Activated CD4-positive, alpha-beta memory T cell treated with anti-CD3 and anti-CD28 coated beads for 36 hours (primary cell): ENCODE data around the gene SGMS1. TPM values are rescaled to one million over a fixed set of nuclear protein-coding genes. Genes with fewer than 3 reads are reported as not detected.
A peak's percentile ranks its signal among the peaks of the same experiment; 100 is the strongest.

Source experiments
- CTCF ChIA-PET: fragments of 350-600 bp; sonication (Branson Sonifier 250); formaldehyde crosslinking; loops from one replicate; lab custom pipeline; 2021; ENCODE audit warnings: antibody characterized with exemption, inconsistent platforms; lab: Charles Lee
- POLR2A ChIA-PET: fragments of 350-600 bp; sonication (Branson Sonifier 250); formaldehyde crosslinking; loops from one replicate; lab custom pipeline; 2021; ENCODE audit warnings: antibody characterized with exemption; lab: Charles Lee
- DNase-seq: peaks from one replicate; pipeline ENCODE4 v3.0.0-alpha.2; 2020
- H3K27ac Mint-ChIP-seq: one replicate; pipeline ENCODE4 v1.8.0; 2021; ENCODE audit warnings: mixed read lengths
- H3K27me3 Mint-ChIP-seq: one replicate; pipeline ENCODE4 v1.8.0; 2021; ENCODE audit warnings: mixed read lengths
- H3K36me3 Mint-ChIP-seq: one replicate; pipeline ENCODE4 v1.8.0; 2021; ENCODE audit warnings: mixed read lengths
- H3K4me1 Mint-ChIP-seq: one replicate; pipeline ENCODE4 v1.8.0; 2021; ENCODE audit warnings: low read depth, mixed read lengths
- H3K4me3 Mint-ChIP-seq: one replicate; pipeline ENCODE4 v1.8.0; 2021; ENCODE audit warnings: mild to moderate bottlenecking, mixed read lengths
- H3K9me3 Mint-ChIP-seq: one replicate; pipeline ENCODE4 v1.8.0; 2021; ENCODE audit warnings: mixed read lengths
- intact Hi-C: fragments of 100-400 bp; cut with micrococcal nuclease; formaldehyde crosslinking; loops from one replicate; pipeline ENCODE4 v1.15.1; 2023
- total RNA-seq, 2 experiments: library from RNA; stranded (reverse); gene quantifications; one replicate each; pipeline ENCODE4 v1.2.3, GENCODE V29; 2021

SGMS1 gene
- total RNA-seq, 2 experiments from 2014 or later = 6.8 to 7.2 TPM

DNA sequence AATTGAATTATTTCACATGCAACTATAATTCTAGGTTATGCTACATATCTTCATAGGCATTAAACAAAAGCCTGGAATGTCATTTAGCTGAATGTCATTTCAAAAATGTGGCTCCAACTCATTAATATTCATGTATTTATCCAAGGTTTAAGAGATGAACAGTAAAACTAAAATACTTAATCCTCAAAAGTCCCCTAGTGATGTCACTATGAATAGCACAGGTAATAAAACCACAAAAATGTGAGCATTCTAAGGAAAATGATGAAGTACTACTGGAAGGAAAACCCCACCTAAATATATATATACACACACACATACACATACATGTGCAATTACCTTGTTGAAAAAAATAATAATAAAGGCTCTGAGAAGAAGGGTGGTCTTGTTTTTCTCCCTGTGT, 218.0 kb downstream of the SGMS1 start:
- Mint-ChIP-seq H3K27ac (no peak overlapping the region), H3K27me3 (no peaks in the 10 kb centered on the region), H3K4me1 (peaks cover 10% of the 10 kb centered on the region), H3K9me3 (peaks cover 11% of the 10 kb centered on the region), H3K4me3 (no peak overlapping the region), H3K36me3 (peaks cover 14% of the 10 kb centered on the region)
- no peak for DNase-seq
- ChIA-PET POLR2A (no interaction called here), CTCF (no interaction called here)
- intact Hi-C loops = no loop called here

DNA sequence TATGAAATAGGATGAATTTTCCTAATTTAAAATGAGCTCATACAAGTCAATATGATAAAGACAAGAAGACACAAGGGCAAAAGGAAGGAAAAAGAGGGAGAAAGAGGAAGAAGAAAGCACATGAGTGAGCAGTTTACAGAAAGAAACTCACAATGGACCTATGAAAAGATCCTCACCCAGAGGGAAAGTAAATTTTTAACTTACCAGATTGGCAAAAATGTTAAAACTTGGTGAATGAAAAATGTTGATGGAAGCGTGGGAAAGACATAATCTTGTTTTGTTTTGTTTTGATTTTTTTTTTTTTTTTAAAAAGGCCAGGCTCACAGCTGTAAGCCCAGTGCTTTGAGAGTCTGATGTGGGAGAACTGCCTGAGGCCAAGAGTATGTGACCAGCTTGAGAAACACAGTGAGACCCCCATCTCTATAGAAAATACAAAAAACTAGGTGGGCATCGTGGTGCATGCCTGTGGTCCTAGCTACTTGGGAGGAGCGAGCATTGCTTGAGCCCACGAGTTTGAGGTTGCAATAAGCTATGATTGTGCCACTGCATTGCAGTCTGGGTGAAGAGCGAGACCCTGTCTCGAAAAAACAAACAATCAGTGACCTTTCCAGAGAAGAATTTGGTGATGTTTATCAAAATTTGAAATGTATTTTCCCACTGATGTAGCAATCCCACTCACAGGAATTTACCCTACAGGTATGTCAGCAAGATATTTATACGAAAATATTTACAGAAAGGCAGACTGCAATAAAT, 219.6 kb downstream of the SGMS1 start:
- no peak overlapping the region for H3K27ac Mint-ChIP-seq
- peaks cover 4% of the 10 kb centered on the region for H3K4me1 Mint-ChIP-seq
- intact Hi-C loops = no loop called here
- CTCF ChIA-PET = no interaction called here
- POLR2A ChIA-PET = no interaction called here
- no peak for DNase-seq
- peaks cover 11% of the 10 kb centered on the region for H3K9me3 Mint-ChIP-seq
- H3K27me3 Mint-ChIP-seq = no peaks in the 10 kb centered on the region
- H3K36me3 Mint-ChIP-seq = peaks cover 12% of the 10 kb centered on the region
- no peak overlapping the region for H3K4me3 Mint-ChIP-seq

DNA sequence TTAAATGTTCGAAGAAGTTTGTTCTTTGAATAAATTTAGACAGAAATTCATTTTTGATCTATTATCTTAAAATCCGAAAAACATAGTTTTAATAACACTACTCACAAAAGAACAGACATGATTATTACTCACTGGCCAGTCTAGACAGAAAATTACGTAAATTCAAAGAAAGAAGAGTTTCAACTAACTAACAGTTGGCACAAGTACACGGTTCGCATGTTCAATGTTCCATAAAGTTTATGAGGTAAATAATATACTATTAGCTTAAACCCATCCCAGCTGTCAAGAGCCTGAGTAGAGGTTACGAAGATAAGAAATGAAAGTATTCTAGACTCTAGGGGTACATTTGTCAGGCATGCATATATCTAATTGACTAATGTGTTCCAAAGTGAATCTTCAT, 220.7 kb downstream of the SGMS1 start:
- Mint-ChIP-seq H3K4me3 (no peak overlapping the region), H3K9me3 (peaks cover 11% of the 10 kb centered on the region), H3K4me1 (peaks cover 7% of the 10 kb centered on the region), H3K27ac (no peak overlapping the region), H3K27me3 (no peaks in the 10 kb centered on the region), H3K36me3 (peaks cover 10% of the 10 kb centered on the region)
- ChIA-PET POLR2A (no interaction called here), CTCF (interaction anchor here (1.3 kb wide), 1 partner anchor 14 kb away, joined by 6 read pairs; no protein-coding TSS in a partner anchor)
- DNase-seq = no peak
- intact Hi-C loops = no loop called here

DNA sequence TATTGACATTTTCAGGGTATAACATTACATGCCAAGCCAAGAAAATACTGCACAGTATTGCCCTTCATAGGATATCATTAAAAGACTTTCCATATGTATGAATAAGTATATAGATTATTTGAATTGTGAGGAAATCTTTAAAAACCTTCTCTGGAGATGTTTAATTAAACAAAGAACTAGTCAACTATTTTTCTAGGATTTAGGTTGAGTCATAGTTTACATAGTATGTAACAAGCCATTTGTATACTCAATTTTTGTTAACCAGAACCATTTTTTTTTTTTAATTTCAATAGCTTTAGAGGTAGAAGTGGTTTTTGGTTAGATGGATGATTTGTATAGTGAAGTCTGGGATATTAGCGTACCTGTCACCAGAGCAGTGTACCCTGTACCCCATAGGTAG, 221.3 kb downstream of the SGMS1 start:
- H3K27me3 Mint-ChIP-seq = no peaks in the 10 kb centered on the region
- no peak overlapping the region for H3K27ac Mint-ChIP-seq
- peaks cover 12% of the 10 kb centered on the region for H3K4me1 Mint-ChIP-seq
- CTCF ChIA-PET = interaction anchor here (1.3 kb wide), 1 partner anchor 14 kb away, joined by 6 read pairs; no protein-coding TSS in a partner anchor
- peaks cover 10% of the 10 kb centered on the region for H3K36me3 Mint-ChIP-seq
- no peak for DNase-seq
- POLR2A ChIA-PET = no interaction called here
- H3K4me3 Mint-ChIP-seq = no peak overlapping the region
- H3K9me3 Mint-ChIP-seq = peaks cover 11% of the 10 kb centered on the region
- intact Hi-C loops = no loop called here

DNA sequence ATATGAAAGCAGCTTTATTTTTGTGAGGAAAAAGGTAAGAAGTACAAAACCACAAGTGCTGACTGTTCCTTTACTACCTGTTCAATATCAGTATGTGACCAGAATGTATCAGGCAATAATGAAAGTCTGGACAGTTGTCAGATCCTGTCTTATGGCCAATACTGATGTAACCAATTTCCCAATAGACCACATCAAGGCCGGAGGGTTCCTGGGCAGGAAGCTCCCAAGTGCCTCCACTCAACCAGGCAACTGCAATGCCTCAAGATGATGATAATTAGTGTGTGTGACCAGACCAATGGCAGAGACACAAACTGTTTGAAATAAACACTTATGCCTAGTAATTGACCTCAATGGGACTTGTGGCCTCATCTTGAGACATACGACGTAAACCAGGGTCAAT, 223.1 kb downstream of the SGMS1 start:
- DNase-seq = no peak
- intact Hi-C loops = no loop called here
- ChIA-PET POLR2A (no interaction called here), CTCF (no interaction called here)
- Mint-ChIP-seq H3K36me3 (peaks cover 7% of the 10 kb centered on the region), H3K4me1 (peaks cover 26% of the 10 kb centered on the region), H3K4me3 (no peak overlapping the region), H3K27ac (no peak overlapping the region), H3K9me3 (no peaks in the 10 kb centered on the region), H3K27me3 (no peaks in the 10 kb centered on the region)

DNA sequence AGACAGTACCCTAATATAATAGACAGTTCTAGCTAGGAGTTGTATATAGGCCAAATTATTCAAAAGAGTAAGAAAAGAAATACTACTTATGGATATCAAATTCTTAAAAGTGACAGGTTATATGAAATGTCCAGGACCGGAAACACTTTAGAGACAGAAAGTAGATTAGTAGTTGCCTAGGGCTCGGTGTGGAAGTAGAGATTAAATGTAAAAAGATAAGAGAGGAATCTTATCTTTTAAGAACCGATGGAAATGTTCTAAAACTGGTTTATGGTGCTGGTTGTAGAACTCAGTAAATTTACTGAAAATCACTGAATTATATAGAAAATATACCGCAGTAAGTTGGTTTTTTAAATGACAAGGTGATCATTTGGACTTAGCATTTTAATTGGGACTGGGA, 224.9 kb downstream of the SGMS1 start:
- Mint-ChIP-seq H3K36me3 (no peaks in the 10 kb centered on the region), H3K27ac (no peak overlapping the region), H3K4me3 (no peak overlapping the region), H3K9me3 (no peaks in the 10 kb centered on the region), H3K27me3 (no peaks in the 10 kb centered on the region), H3K4me1 (peaks cover 43% of the 10 kb centered on the region)
- intact Hi-C loops = no loop called here
- ChIA-PET POLR2A (no interaction called here), CTCF (interaction anchor here (0.9 kb wide), 1 partner anchor 14 kb away, joined by 3 read pairs; no protein-coding TSS in a partner anchor)
- DNase-seq = no peak

DNA sequence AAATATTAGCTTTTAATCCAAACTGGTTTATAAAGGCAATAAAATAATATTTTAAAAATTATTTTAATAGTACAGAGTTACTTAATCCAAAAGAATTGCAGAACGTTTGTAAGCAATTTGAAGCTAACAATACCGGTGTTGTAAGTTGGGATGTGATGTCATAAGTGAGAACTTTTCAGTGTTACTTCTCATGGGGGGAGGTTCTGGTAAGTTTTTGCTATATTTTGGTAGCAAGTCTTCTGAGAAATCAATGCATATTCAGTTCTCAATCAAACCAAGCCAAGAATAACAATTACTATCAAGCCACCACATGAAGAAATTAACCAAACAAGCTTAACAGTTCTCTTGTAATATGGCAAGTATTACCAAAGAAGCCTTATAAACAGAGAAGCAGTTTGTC, 225.4 kb downstream of the SGMS1 start:
- Mint-ChIP-seq H3K4me1 (peaks cover 44% of the 10 kb centered on the region), H3K9me3 (no peaks in the 10 kb centered on the region), H3K27ac (no peak overlapping the region), H3K27me3 (no peaks in the 10 kb centered on the region), H3K36me3 (no peaks in the 10 kb centered on the region), H3K4me3 (no peak overlapping the region)
- ChIA-PET POLR2A (no interaction called here), CTCF (interaction anchor here (0.9 to 1.1 kb wide), 3 partner anchors 14 to 27 kb away, joined by 3 read pairs; no protein-coding TSS in a partner anchor)
- intact Hi-C loops = no loop called here
- no peak for DNase-seq

DNA sequence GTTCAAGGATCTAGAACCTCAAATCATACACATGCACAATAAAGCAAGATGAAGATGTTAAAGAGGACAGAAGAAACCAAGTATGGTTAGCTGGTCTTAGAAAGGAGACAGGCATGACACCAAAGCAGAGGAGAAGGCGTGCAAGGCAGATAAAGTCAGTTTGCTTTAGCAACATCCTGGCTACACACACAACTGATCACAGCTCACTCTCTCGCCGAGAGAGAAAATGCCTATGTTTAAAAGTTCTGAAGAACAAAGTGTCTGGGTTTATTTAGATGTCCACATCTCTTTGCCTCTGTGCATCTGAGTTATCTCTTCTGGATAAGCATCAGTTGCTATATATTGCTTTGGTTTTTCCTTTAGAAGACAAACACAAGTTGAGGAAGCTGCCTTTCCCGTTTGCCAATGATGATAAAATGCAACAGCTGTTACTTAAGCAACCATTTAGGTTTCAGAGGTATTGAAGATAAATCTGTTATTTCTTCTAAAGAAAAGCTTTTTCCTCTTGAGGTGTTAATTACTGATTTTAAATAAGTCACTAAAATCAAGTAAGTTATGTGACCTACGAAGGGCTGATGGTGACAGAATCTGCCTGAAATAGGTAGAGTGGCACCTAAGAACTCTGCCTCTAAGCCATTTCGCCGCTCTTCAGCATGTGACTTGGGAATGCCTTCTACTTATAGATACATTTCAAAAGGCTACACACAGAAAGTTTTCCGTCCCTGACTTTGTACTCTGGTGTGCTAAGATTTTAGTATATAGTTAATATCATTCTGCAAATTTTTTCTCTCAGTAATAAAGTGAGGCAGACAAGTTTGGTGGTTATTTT, 226.2 kb downstream of the SGMS1 start:
- Mint-ChIP-seq H3K27me3 (no peaks in the 10 kb centered on the region), H3K27ac (peak overlapping the region; percentile 65), H3K4me3 (peak overlapping the region; percentile 17), H3K36me3 (peaks cover 4% of the 10 kb centered on the region), H3K9me3 (no peaks in the 10 kb centered on the region), H3K4me1 (peaks cover 46% of the 10 kb centered on the region)
- POLR2A ChIA-PET = interaction anchor here (0.7 to 1.4 kb wide), 9 partner anchors 34 to 342 kb away, joined by 3 to 8 read pairs (median 4); partner anchors contain the start of gene ASAH2B
- peak; percentile 11 for DNase-seq
- CTCF ChIA-PET = interaction anchor here (1.1 to 2.4 kb wide), 6 partner anchors 10 to 223 kb away, joined by 3 to 8 read pairs (median 4); no protein-coding TSS in a partner anchor
- intact Hi-C loops = loop anchor here (1.0 to 2.0 kb wide), 6 partner anchors 21 to 240 kb away; no protein-coding TSS in a partner anchor

DNA sequence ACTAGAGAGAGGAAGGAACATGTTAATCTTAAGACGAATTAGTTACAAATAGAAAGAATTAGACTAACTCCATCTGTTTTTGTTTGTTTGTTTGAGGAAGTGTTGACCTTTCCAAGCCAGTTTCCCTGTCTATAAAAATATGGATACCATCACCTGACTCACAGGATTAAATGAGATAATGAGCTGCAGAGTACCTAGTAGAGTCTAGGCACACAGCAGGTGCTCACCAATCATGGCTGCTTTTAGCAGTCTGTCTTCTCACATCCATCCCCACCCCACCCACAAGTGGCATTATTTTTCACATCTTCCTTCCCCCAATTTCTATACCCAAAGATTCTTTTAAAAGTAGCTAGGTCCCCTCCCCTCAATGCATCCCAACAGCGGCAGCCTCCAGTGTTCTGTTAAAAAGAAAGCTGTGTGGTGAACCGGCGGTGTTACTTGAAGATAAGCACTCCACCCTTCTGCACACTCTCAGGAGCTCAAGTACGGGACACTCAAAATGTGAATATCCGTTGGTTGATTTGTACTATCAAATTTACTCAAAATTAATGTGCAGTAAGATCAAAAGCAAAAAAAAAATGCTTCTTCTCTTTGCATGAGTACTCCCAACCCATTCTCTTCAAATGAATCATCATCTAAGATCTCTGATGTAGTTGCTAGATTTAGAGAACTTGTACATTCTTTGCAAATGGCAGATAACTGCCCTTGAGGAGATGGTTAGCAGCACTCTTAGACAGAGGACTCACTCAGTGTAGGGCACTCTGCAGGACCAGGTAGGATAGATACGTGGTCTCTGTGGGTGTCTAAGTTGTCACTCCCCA, 227.1 kb downstream of the SGMS1 start:
- ChIA-PET POLR2A (interaction anchor here (0.7 to 1.4 kb wide), 9 partner anchors 35 to 343 kb away, joined by 3 to 8 read pairs (median 4); partner anchors contain the start of gene ASAH2B), CTCF (interaction anchor here (0.7 to 2.4 kb wide), 8 partner anchors 9 to 224 kb away, joined by 3 to 8 read pairs (median 3); no protein-coding TSS in a partner anchor)
- peak; percentile 51 for DNase-seq
- intact Hi-C loops = loop anchor here (1.0 to 2.0 kb wide), 6 partner anchors 22 to 241 kb away; no protein-coding TSS in a partner anchor
- Mint-ChIP-seq H3K4me3 (peak overlapping the region; percentile 17), H3K27me3 (no peaks in the 10 kb centered on the region), H3K36me3 (peaks cover 5% of the 10 kb centered on the region), H3K27ac (peak overlapping the region; percentile 65), H3K4me1 (peaks cover 46% of the 10 kb centered on the region), H3K9me3 (no peaks in the 10 kb centered on the region)

DNA sequence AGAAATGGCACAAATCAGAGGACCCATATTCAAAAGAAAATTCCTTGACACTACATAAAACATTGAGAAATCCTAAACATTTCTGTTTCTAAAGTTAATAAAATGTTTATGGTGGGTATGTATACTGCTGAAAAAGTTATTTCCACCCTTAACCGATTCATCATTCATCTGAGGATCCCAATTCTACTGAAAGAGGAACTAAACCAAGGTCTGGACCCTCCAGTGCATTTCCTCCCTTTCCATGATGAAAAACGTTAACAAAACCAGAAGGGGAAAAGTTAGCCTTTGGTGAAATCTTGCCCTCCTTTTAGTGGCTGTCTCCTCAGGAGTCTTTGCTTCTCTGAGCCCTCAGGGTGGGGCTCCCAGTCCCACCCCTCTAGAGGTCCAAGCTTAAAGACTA, 227.9 kb downstream of the SGMS1 start:
- no peaks in the 10 kb centered on the region for H3K27me3 Mint-ChIP-seq
- H3K36me3 Mint-ChIP-seq = peaks cover 5% of the 10 kb centered on the region
- no peak overlapping the region for H3K27ac Mint-ChIP-seq
- no peak for DNase-seq
- peaks cover 46% of the 10 kb centered on the region for H3K4me1 Mint-ChIP-seq
- ChIA-PET CTCF (interaction anchor here (1.0 to 2.4 kb wide), 3 partner anchors 8 to 143 kb away, joined by 3 to 8 read pairs (median 6); no protein-coding TSS in a partner anchor), POLR2A (interaction anchor here (1.1 kb wide), 1 partner anchor 36 kb away, joined by 5 read pairs; no protein-coding TSS in a partner anchor)
- H3K4me3 Mint-ChIP-seq = no peak overlapping the region
- H3K9me3 Mint-ChIP-seq = no peaks in the 10 kb centered on the region
- intact Hi-C loops = loop anchor here (2.0 kb wide), 2 partner anchors 103 to 233 kb away; no protein-coding TSS in a partner anchor

DNA sequence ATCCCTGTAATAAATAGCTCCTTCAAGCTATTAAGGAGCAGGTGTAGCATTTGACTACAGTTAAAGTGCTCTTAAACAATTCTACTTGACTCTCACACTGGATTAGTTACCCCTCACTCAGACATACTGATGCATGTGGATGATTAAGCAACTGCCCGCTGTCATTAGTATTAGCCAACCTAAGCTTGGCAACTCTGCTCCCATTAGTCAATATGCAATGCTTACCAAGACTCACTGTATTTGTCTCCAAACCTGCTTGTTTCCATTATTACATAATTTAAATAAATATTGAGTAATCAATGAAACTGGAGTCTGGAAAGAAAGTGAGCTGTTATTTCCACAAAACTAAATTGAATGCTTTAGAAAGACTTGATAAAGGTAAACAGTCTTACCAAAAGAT, 228.5 kb downstream of the SGMS1 start:
- peaks cover 46% of the 10 kb centered on the region for H3K4me1 Mint-ChIP-seq
- ChIA-PET POLR2A (no interaction called here), CTCF (no interaction called here)
- intact Hi-C loops = no loop called here
- H3K27me3 Mint-ChIP-seq = no peaks in the 10 kb centered on the region
- peaks cover 5% of the 10 kb centered on the region for H3K36me3 Mint-ChIP-seq
- no peaks in the 10 kb centered on the region for H3K9me3 Mint-ChIP-seq
- H3K27ac Mint-ChIP-seq = no peak overlapping the region
- no peak for DNase-seq
- no peak overlapping the region for H3K4me3 Mint-ChIP-seq
